Raji (cell line): ENCODE measurements around the gene ALDH1A2.

Experiments used
- POLR2A ChIP-seq: IDR thresholded peaks from 2 replicates; pipeline ENCODE4 v1.6.1; 2011; ENCODE audit warnings: low read depth, low read length, control low read depth; ENCODE audit not compliant: insufficient read depth

ALDH1A2 gene

DNA sequence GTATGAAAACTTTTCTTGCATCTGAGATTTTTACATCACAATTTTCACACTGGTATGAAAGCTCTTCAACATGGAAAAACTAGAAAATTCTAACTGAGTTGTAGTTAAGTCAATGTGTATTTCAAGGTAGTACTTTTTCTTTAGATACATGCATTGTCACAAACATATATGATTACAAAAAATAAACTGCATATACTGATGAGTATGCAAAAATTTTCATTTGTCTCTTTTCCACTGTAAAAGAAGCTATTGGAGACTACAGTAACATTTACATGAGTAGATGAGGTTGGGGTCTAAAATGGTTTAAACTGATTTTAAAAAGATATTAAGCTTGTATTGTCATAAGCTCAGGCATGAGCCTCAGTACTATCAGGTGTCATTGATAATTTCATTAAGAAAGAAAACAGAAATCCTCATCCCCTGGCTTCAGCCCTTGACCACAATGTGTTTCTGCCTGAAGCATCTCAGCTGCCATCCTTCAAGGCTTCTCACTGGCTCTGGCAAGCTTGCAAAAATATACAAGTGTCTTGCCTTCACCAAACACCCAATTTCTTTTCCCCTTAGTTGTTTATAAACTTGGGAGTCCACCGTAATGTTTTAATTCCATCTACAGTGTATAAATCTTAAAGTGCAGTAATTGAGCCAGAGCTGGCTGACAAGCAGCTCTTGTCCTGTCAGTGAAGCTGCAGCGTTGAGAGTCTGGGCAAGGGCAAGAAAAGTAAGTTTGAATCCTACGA, 71.9 kb downstream of the ALDH1A2 start:
- no peak for TF ChIP-seq POLR2A

DNA sequence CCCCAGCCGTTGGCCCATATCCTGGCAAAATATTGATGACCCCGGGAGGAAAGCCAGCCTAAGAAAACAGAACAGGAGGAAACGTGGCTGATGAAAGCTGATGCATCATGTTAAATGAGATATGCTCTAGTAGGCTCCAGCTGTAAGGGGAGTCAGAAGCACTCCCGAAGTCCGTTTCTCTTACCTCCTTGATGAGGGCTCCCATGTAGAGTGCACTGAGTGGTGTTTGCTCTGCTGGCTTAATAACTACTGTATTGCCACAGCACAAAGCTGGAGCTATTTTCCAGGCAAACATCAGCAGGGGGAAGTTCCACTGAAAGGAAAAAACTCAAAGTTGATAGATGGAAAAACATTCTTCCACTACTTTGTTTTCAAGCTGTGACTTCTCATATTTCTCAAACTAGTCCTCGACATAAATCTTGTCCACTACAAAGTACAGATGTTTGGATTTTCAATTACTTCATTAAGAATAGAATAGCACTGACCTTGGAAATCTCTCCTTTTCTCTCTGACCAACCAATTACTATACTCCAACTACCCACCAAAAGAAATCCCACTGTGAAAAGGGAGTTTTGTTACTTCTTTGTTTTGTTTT, 72.7 kb downstream of the ALDH1A2 start:
- no peak for TF ChIP-seq POLR2A

DNA sequence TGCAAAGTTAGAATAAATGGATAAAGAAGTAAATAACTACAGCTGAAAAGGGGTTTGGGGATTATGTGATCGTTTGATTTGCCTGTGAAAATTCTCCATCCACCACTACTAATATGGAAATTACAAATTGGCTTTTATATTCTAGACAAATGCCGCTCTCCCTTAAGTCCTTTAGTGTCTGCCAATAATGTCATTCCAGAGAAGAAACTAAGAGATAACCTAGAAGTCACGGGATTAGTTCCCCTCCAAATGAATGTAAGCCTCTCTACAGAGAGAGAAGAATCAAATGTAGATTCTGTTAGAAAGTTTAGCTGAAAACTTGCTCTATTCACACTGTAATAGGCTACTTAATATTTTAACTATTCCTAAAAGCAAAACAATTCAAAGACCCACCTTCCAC, 92.0 kb downstream of the ALDH1A2 start:
- no peak for TF ChIP-seq POLR2A

DNA sequence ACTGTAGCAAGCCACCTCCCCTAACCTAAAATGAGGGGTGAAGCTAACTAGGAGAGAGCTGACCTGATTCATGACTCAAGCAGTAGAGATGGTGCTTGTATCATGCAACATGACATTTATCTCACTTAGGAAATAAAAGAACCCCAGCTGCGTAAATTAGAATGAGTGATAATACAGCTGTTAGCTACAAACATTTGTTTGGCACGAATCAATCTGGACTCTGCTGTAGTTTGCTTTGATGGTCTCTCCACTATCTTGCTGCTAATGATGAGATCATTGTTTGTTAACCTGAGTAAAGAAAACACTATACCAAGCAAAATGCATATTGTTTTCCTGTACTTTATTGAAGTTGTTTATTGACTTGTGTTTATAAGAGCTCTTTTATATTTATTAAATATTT, 92.6 kb downstream of the ALDH1A2 start:
- no peak for TF ChIP-seq POLR2A

DNA sequence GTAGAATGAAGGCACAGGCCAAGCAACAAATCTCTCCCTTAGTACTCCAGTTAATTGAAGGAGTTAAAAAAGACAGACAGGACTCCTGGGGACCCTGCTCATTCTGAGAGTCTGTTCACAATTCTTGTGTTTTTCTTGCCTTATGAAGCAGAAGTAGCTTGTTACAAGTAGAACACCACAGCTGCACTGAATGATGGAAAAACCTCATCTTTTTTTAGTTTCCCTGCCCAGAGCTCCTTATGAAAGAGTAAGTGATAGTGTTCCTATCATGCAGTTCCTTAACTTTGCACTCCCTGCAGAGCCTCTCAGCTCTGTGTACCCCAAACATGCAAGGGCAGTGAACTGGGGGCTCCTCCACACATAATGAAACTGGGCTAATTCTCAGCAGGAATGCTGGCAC, 95.5 kb downstream of the ALDH1A2 start:
- TF ChIP-seq POLR2A = no peak

DNA sequence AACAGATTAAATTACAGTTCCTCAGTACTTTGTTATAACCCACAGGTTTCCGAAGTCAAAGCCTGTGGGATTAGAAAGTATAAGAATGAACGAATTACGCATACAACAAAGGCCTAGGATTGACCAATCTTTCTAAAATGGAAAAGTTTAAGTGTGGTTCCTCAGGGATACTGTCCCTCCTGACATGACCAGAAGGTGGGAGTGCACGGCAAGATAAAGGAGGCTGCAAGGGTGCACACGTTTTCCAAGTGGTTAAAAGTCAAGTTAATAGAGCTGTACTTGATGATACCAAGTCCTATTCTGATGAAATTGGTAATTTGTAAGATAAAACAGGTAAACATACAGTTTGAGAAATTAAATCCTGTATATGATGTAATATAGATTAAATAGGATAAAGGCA, 96.2 kb downstream of the ALDH1A2 start:
- no peak for TF ChIP-seq POLR2A

DNA sequence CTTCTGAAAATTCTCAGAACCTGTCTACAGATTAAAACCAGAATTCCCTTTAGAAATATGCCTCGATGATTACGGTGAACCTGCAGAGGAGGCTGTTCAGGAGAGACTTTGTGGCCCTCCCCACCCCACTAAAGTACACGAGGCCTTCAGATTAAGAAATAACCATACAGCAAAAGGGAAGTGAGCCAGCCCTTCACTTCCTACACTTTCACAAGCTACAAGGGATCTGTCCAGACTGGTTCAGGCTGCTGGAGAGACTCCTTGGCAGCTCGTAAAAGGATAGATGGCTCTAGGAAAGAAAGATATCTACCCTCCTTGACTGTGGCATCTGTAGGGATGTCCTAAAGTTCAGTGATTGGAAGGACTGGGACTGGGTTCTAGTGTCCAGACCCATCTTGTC, 102.6 kb downstream of the ALDH1A2 start:
- no peak for TF ChIP-seq POLR2A

DNA sequence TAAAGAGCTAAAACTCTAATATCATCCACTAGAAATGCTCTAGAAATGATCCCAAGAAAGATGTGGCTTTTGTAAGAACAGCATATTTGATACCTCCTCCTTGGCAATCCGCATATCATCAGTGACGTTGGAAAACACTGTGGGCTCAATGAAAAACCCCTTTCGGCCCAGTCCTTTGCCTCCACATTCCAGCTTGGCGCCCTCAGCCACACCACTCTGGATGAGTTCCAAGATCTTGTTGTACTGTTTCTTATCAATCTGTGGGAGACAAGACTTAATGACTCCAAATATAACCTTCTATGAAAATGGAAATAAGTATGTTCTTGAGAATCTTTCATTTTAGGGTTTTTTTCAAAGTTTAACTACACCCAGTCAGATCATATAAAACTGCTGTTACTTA, 103.6 kb downstream of the ALDH1A2 start:
- no peak for TF ChIP-seq POLR2A

DNA sequence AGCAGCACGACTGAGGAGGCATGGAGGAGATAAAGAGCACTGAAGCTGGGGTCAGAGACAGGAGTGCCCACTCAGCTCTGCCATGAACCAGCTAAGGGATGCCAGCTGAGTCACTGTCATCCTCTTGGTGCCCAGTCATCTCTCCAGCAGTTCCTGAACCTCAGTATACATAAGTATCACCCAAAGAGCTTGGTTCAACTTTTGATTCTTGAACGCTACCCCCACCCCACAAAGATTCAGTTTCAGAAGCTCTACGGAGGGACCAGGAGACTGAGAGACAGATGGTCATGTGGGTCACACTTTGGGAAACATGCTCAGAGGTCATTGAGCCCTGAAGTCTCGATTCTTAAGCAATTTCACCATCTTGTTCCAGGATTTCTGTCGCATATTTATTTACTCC, 108.4 kb downstream of the ALDH1A2 start:
- TF ChIP-seq POLR2A = no peak

DNA sequence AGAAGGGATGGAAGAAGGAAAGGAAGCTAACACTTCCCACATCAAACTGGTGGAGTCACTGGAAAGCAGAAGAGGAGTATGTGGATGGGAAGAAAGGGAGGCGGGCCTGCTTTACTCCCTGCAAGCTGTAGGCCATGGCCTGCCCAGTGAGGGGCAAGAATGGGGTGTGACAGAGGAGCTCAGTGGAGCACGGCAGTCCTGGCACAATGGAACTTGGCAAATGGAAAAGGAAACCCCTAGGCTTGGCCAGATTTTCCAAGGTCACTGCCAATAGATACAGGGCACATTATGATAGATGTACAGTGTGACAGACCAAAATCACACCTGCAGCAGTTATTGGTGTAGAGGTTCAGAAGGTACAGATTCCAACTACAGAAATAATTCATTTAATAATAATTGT, 111.6 kb downstream of the ALDH1A2 start:
- no peak for TF ChIP-seq POLR2A

DNA sequence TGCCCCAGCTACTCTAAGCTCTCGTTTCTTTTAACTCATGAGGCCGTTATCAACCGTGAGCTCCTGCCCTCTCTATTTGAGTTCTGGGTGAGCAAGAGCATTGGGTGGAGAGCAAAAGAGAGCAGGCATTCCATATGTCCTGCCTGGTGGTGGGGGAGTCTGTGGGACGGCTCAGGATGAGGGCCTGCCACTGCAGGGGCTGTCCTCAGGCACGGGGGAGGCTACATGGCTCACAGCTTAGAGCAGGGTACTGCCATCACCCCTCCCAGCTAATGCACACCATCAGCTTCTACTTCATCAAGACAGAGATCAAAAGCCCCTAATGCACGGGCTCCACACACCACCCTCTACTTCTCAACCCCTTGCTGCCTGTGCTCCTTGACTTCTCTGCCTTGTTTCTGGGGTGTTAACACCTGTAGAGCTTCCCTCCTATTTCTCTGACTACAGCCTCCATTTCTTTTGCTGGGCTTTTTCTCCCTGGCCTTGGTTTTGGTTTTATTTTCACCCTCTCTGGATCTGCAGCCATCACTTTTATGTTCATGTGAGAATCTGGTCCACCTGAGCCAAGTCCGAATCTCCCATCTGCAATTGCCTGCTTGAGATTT, 114.1 kb downstream of the ALDH1A2 start:
- TF ChIP-seq POLR2A = no peak

DNA sequence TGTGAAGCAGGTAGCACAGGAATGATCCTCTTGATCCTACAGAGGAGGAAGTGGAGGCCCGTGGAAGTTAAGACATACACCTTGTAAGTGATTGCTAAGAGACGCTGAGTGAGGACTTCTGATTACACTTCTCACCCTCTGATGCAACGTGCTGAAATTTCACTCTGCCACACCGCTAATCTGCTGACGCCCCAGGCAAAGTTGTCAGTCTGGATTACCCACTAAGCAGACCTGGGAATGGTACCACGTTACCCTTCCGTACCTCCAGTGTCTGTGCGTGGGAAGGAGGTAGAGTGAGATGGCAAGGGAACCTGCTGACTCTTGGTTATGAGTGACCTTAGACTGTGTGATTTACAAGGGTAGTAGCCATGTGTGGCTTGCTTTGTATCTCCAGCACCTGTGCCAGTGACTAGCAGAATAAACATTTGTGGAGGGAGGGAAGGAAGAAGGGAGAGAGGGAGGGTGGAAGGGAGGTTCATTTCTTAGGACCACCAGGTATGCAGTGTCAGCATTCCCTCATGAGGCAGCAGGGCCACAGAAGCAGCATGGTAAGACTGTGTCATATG, 115.0 kb downstream of the ALDH1A2 start:
- TF ChIP-seq POLR2A = no peak

DNA sequence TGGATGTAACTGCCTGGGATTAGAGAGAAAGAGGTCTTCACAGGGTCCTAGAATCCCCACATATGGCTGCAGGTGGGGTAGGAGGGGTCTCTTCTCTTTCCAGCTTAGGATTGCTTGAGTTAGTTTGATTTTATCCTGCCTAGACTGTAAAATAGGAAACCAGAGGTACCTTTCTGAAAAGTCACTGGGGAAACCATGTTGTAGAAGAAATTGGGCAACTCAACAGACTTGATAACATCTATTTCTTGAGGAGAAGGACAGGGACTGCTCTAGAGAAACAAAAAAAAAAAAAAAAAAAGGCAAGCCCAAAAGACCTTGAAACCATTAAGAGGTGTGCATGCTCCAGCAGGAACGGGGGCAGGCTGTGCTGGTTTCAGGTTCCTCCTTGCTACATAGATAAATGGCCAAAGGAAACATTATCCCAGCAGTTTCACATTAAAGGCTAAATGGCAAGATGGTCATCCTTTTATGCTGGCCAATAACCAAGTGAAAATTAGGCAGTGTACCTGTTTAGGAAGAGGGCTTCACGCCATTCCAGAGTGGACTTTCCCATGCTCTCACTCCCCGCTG, 116.1 kb downstream of the ALDH1A2 start:
- no peak for TF ChIP-seq POLR2A

DNA sequence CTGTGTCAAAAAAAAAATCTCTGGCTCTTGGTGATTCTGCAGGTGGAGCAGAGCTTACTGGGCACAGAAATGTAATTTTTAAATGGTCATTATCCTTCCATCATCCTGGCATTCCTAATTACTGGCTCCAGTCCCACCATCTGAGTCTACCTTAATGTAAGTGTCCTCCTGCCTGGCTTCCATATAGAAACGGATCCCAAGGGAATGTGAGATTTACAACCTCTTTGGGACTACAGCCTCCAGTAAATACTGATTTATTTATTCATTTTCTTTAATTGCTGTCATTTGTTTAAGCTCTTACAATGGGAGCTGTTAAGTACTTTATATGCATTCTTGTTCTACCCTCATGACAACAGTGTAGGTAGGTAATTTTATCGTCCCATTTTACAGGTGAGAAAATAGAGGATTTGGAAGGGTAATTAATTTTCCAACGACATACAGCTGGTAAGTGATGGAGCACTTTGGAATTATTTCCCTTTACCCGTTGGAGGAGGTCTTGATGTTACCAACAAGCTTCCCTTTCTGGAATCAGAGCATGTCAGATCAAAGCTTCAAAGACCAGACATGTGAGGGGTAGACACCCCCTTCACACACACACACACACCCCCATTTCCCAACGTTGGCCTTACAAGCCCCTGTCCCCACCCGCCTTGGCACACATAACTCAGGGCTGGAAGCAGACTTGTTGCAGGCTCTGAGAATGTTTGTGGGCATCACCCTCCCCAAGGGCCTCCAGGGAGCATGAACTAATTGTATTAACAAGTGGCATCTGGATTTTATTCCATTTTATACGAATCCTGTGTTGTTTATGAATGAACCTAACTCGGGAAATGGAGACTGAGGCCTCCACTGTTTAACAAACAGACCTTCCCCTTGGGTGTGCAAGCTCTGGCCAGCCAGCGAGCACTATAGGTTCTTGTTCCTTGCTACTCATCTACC, 116.9 kb downstream of the ALDH1A2 start:
- no peak for TF ChIP-seq POLR2A

DNA sequence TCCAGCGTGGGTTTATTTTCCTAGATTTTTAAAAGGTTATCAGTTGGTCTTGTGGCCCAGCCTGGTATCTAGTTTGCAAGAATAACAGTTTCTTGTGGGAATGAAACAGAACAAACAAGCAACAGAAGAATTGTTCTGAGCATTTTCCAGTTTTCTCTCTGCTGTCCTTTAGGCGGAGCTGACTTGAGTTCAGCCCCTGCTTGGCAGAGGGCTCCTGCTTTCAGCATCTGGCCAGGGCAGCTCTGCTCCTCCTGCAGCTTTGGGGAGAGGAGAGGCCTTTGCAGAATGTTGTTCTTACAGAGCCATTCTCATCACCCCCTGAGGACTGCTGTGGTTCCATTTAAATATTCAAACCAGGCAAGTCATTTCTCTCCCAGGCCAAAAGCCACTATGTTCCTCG, 117.7 kb downstream of the ALDH1A2 start:
- no peak for TF ChIP-seq POLR2A
